Measurements from ENCODE around the gene NHS.

Gene NHS

GRCh38 chrX:17411205-17411604 lies 36.2 kb downstream of the NHS start:
- DNase-seq (ENCODE audit: low read depth): peak; percentile 35
- H3K4me3 ChIP-seq (ENCODE audit: control insufficient read depth, low read depth, low read length): no peak overlapping the region
- no peak for TF ChIP-seq CTCF (conservative IDR thresholded peaks at IDR 0.05; ENCODE audit: control insufficient read depth, insufficient read depth, low read depth, low read length)

- DNase-seq (ENCODE audit: low read depth): peak; percentile 91
- no peak overlapping the region for H3K4me3 ChIP-seq (ENCODE audit: control insufficient read depth, low read depth, low read length)
- no peak for TF ChIP-seq CTCF (conservative IDR thresholded peaks at IDR 0.05; ENCODE audit: control insufficient read depth, insufficient read depth, low read depth, low read length)
Observed at GRCh38 chrX:17412692-17413091, 37.7 kb downstream of the NHS start.

GRCh38 chrX:17413228-17413627 lies 38.2 kb downstream of the NHS start:
- no peak for TF ChIP-seq CTCF (conservative IDR thresholded peaks at IDR 0.05; ENCODE audit: control insufficient read depth, insufficient read depth, low read depth, low read length)
- H3K4me3 ChIP-seq (ENCODE audit: control insufficient read depth, low read depth, low read length): no peak overlapping the region
- peak; percentile 91 for DNase-seq (ENCODE audit: low read depth)

- TF ChIP-seq CTCF (conservative IDR thresholded peaks at IDR 0.05; ENCODE audit: control insufficient read depth, insufficient read depth, low read depth, low read length): no peak
- DNase-seq (ENCODE audit: low read depth): no peak
- no peak overlapping the region for H3K4me3 ChIP-seq (ENCODE audit: control insufficient read depth, low read depth, low read length)
Observed at GRCh38 chrX:17414027-17414658, 39.1 kb downstream of the NHS start.

GRCh38 chrX:17414839-17415238 lies 39.8 kb downstream of the NHS start:
- no peak for TF ChIP-seq CTCF (conservative IDR thresholded peaks at IDR 0.05; ENCODE audit: control insufficient read depth, insufficient read depth, low read depth, low read length)
- no peak overlapping the region for H3K4me3 ChIP-seq (ENCODE audit: control insufficient read depth, low read depth, low read length)
- DNase-seq (ENCODE audit: low read depth): no peak

GRCh38 chrX:17415242-17415810 lies 40.3 kb downstream of the NHS start:
- no peak for TF ChIP-seq CTCF (conservative IDR thresholded peaks at IDR 0.05; ENCODE audit: control insufficient read depth, insufficient read depth, low read depth, low read length)
- DNase-seq (ENCODE audit: low read depth): no peak
- H3K4me3 ChIP-seq (ENCODE audit: control insufficient read depth, low read depth, low read length): no peak overlapping the region

All from fibroblast of mammary gland (primary cell).